Adrenal gland (tissue), 12 donors: ENCODE measurements around the gene AFDN. TPM values are rescaled to one million over a fixed set of nuclear protein-coding genes. Genes with fewer than 3 reads are reported as not detected.

Source experiments
- DNase-seq, 7 donors: peaks; one replicate each; pipeline ENCODE4 v3.0.0-alpha.2; 2019 to 2020
- H3K27ac ChIP-seq, 5 donors: fragments of 200-600 bp; sonication (generic) in 4 of 5; 1 replicate in 3 of 5; 2 replicates in 2 of 5; pipeline versions ENCODE4 v1.5.1 to v1.8.0; 2016 to 2020; ENCODE audit warnings: mild to moderate bottlenecking in 1 of 5
- H3K27me3 ChIP-seq: fragments of 200-600 bp; 2 replicates; pipeline ENCODE4 v1.8.0; 2021
- H3K36me3 ChIP-seq, 2 donors: fragments of 200-600 bp; replicated peaks in 1 of 2; 1 replicate in 1 of 2; 2 replicates in 1 of 2; pipeline versions ENCODE4 v1.5.1 to v1.8.0; 2018 to 2022
- H3K4me1 ChIP-seq, 2 donors: fragments of 200-600 bp; replicated peaks in 1 of 2; 1 replicate in 1 of 2; 2 replicates in 1 of 2; pipeline versions ENCODE4 v1.5.1 to v1.8.0; 2018 to 2021
- H3K4me3 ChIP-seq, 4 donors: fragments of 200-600 bp; sonication (generic) in 3 of 4; one replicate each; pipeline ENCODE4 v1.5.1; 2016 to 2018
- H3K9me3 ChIP-seq, 3 donors: fragments of 200-600 bp; sonication (generic) in 1 of 3; replicated peaks in 1 of 3; 1 replicate in 2 of 3; 2 replicates in 1 of 3; pipeline versions ENCODE4 v1.5.1 to v1.8.0; 2016 to 2021
- POLR2A ChIP-seq, 2 donors: fragments of 450-650 bp; IDR thresholded peaks; one replicate each; pipeline ENCODE4 v1.6.1; 2017; ENCODE audit warnings: antibody characterized with exemption in 2 of 2, mild to moderate bottlenecking in 2 of 2, moderate library complexity in 1 of 2
- WGBS, 4 donors: extraction: QIAGEN DNeasy Blood & Tissue Kit in 2 of 4; methylation state at CpG; one replicate each; pipeline versions ENCODE4 v1.1.5 to v1.1.7; 2013 to 2017; 5-methylcytosine and 5-hydroxymethylcytosine counted together
- intact Hi-C, 2 donors: fragments of 100-400 bp; cut with DNase I; formaldehyde crosslinking; loops; one replicate each; pipeline versions ENCODE4 v1.14.1 to v1.15.0; 2022 to 2023
- polyA plus RNA-seq, 3 donors: library from polyadenylated mRNA; stranded (reverse); fragments of 200-250 nt in 2 of 3; fragments of 350-450 nt in 1 of 3; fragmentation: Illumina TruSeq in 1 of 3; extraction: RNeasy Lipid Tissue Mini Kit (QIAGEN cat#74804) in 1 of 3; gene quantifications; one replicate each; pipeline ENCODE4 v1.2.3, GENCODE V29; 2013 to 2014
- total RNA-seq, 9 donors: library from RNA; depleted of rRNA in 4 of 9; stranded (reverse); fragments of >200 nt in 4 of 9; fragments of 120-200 nt in 1 of 9; fragmentation: NEBNext Ultra II Directional in 1 of 9; extraction: Animal tissue kit (Norgen Biotek cat#: 25700) in 1 of 9; gene quantifications; one replicate each; pipeline versions ENCODE4 v1.1.0 to v1.2.4, GENCODE V29; 2013 to 2023
- TF ChIP-seq, protein P1 (sequence below), 6 experiments: fragments of 450-650 bp in 4 of 6; fragments of 200-600 bp in 2 of 6; sonication (generic) in 1 of 6; IDR thresholded peaks; 1 replicate in 5 of 6; 2 replicates in 1 of 6; pipeline versions ENCODE4 v1.5.1 to v1.8.0; 2016 to 2021; ENCODE audit warnings: antibody characterized with exemption in 6 of 6, mild to moderate bottlenecking in 2 of 6, moderate library complexity in 1 of 6
- donor health status: healthy with polysubstance abuse.
- donor health status: Bipolar disorder and iron deficiency.
- donor health status: DM: yes; HTN: yes; CAD: no.
- donor health status: DM: no; HTN: no; CAD: no.
- donor health status: DM: no; HTN: no; CAD: no.
- donor health status: DM: yes; HTN: yes; CAD: no.

The AFDN gene
- total and polyA plus RNA-seq, 12 donors, result 15.2 to 47.1 (median 39.3) TPM

DNA sequence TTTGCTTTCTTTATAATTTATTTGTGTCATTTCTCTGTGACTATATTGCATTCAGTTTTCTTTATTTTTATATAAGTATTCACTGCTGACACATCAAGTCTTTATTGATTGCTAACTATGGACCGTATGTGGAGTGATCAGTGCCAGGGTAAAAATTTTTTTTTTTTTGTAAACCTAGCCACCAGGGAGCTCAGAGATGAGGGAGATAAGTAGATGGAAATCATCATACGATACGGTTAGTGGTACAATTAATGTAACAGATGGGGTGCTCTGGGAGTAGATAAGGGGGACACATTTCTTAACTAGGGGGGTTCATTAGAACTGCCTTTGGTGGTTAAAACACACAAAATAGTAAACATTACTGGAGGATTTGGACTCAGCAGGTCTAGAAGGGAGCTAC is 68.3 kb downstream of the AFDN start:
- no peaks in the 10 kb centered on the region for H3K27me3 ChIP-seq
- no peak overlapping the region for H3K4me3 ChIP-seq
- no peak for TF ChIP-seq POLR2A (IDR thresholded peaks at IDR 0.05)
- TF ChIP-seq, protein P1, sequence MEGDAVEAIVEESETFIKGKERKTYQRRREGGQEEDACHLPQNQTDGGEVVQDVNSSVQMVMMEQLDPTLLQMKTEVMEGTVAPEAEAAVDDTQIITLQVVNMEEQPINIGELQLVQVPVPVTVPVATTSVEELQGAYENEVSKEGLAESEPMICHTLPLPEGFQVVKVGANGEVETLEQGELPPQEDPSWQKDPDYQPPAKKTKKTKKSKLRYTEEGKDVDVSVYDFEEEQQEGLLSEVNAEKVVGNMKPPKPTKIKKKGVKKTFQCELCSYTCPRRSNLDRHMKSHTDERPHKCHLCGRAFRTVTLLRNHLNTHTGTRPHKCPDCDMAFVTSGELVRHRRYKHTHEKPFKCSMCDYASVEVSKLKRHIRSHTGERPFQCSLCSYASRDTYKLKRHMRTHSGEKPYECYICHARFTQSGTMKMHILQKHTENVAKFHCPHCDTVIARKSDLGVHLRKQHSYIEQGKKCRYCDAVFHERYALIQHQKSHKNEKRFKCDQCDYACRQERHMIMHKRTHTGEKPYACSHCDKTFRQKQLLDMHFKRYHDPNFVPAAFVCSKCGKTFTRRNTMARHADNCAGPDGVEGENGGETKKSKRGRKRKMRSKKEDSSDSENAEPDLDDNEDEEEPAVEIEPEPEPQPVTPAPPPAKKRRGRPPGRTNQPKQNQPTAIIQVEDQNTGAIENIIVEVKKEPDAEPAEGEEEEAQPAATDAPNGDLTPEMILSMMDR (IDR thresholded peaks at IDR 0.05), result no peak
- H3K4me1 ChIP-seq, result no peaks in the 10 kb centered on the region
- H3K36me3 ChIP-seq, result peaks cover 0 to 7% of the 10 kb centered on the region in 2 donors
- H3K27ac ChIP-seq, result no peak overlapping the region
- DNase-seq, result no peak
- intact Hi-C loops, result loop anchor here (10.0 kb wide), 2 partner anchors 400 to 420 kb away; no protein-coding TSS in a partner anchor
- no peaks in the 10 kb centered on the region for H3K9me3 ChIP-seq
- 67 to 94% (median 72%) methylated on average over 3 of the region's 3 CpGs for WGBS, 4 donors

DNA sequence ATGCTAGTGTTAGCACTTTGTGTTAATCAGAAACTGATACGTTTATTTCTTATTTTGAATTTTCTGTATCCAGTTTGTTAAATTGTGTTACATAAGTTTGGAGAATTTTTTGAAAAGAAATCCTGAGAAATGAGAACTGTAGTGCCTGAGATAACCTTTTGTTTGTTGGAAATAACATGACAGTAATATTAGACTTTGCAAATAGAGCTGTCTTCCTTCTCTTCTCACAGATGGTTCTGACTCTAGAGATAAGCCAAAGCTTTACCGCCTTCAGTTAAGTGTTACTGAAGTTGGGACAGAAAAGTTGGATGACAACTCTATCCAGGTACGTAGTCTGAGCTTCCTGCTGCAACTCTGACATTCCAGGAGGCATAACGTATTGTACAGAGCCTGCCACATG is 69.9 kb downstream of the AFDN start:
- Histone ChIP-seq H3K27ac (no peak overlapping the region), H3K9me3 (no peaks in the 10 kb centered on the region), H3K4me3 (no peak overlapping the region), H3K36me3 (no peaks in the 10 kb centered on the region), H3K4me1 (no peaks in the 10 kb centered on the region), H3K27me3 (no peaks in the 10 kb centered on the region)
- intact Hi-C loops, result loop anchor here (10.0 kb wide), 2 partner anchors 402 to 422 kb away; no protein-coding TSS in a partner anchor
- TF ChIP-seq POLR2A (IDR thresholded peaks at IDR 0.05), result no peak
- TF ChIP-seq, protein P1 (IDR thresholded peaks at IDR 0.05), result no peak
- DNase-seq, result no peak
- 73 to 91% (median 84%) methylated on average over 4 of the region's 4 CpGs for WGBS, 4 donors

DNA sequence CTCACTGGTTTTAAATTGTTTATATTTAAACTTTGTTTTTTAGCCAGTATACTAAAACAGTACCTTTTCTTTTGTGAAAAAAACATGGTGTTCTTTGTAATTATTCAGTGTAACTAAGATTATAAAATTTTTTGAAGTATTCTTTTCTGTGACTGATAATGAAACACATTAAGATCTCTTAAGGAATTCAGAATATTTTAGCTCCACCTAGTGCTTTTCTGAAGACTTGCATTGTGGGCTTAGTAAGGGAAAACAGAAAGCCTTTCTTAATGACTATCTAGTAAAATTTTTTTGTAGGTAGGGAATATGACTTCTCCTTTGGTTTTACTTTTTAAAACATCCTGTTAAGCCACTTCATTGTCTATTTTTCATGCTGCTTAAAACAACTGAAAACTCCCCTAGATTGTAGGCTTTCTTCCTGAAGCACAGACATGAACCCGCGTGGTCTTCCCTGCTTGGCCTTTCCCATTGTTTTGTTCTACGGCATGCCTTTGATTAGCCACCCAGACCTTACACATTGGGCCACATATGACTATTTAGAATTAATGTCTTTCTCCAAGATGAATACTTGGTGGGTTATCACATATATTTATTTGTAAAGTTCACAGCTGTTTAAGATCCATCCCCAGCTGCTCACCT is 72.1 kb downstream of the AFDN start:
- TF ChIP-seq, protein P1 (IDR thresholded peaks at IDR 0.05), result peak; percentile 57 to 86 (median 74)
- no peak for TF ChIP-seq POLR2A (IDR thresholded peaks at IDR 0.05)
- Histone ChIP-seq H3K27me3 (no peaks in the 10 kb centered on the region), H3K27ac (no peak overlapping the region), H3K36me3 (no peaks in the 10 kb centered on the region), H3K9me3 (no peaks in the 10 kb centered on the region), H3K4me3 (no peak overlapping the region), H3K4me1 (no peaks in the 10 kb centered on the region)
- WGBS, 4 donors, result 85 to 90% (median 88%) methylated on average over 3 of the region's 3 CpGs
- intact Hi-C loops, result loop anchor here (10.0 kb wide), 2 partner anchors 404 to 424 kb away; no protein-coding TSS in a partner anchor
- no peak for DNase-seq

DNA sequence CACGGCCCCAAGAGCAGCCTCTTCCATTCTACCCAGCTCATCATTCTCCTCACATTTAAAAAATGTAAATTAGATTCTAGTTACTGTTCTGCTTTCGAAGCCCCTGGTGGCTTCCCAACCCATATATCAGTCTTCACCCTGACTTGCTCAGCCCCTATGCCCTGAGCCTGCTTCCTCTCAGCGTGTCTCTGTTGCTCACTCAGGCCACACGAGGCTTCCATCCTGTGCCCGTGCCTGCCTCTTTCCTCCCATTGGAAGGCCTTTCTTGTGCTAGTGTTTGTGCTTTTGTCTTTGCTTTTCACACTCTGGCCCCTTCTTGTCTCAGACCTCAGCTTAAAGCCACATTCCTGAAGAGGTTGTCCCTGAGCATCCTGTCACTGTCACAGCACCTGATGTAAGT is 78.1 kb downstream of the AFDN start:
- Histone ChIP-seq H3K27ac (no peak overlapping the region), H3K27me3 (no peaks in the 10 kb centered on the region), H3K4me1 (no peaks in the 10 kb centered on the region), H3K36me3 (peaks cover 0 to 6% of the 10 kb centered on the region in 2 donors), H3K4me3 (no peak overlapping the region), H3K9me3 (no peaks in the 10 kb centered on the region)
- TF ChIP-seq, protein P1 (IDR thresholded peaks at IDR 0.05), result no peak
- no peak for TF ChIP-seq POLR2A (IDR thresholded peaks at IDR 0.05)
- intact Hi-C loops, result loop anchor here in 1 of 2 donors (10.0 kb wide), 1 partner anchor 230 kb away; no protein-coding TSS in a partner anchor
- WGBS, 4 donors, result 69 to 86% (median 79%) methylated on average over 5 of the region's 5 CpGs
- no peak for DNase-seq
